Smooth muscle cell of the umbilical artery (primary cell): ENCODE data around the gene FNDC5. TPM values are rescaled to one million over a fixed set of nuclear protein-coding genes. Genes with fewer than 3 reads are reported as not detected.

Source experiments
- total RNA-seq: library from RNA; depleted of rRNA; stranded (reverse); fragments of >200 nt; gene quantifications from 2 replicates; pipeline ENCODE4 v1.2.3, GENCODE V29; 2014

FNDC5 gene
- total RNA-seq = 0.37 and 4.5 TPM in 2 replicates

GRCh38 chr1:32870615-32871363, at the start of gene FNDC5:
Gene FNDC5, minus strand, starts transcription at chr1:32870912.

GRCh38 chr1:32900956-32901822, 30.5 kb upstream of the FNDC5 start, which contains the start of gene TMEM54:
Gene TMEM54, minus strand, starts transcription at chr1:32901389. Its CDS starts 151 bp downstream, at chr1:32901238.

GRCh38 chr1:32886004-32886827, 15.5 kb upstream of the FNDC5 start, which contains the start of gene HPCA:
Gene HPCA, plus strand, starts transcription at chr1:32886491. Its CDS starts 2,408 bp downstream, at chr1:32888899.

GRCh38 chr1:32817159-32817814, 53.4 kb downstream of the FNDC5 start, which contains the start of the genes S100PBP and YARS1:
Gene S100PBP, plus strand, starts transcription at chr1:32817653. Its CDS starts 8,447 bp downstream, at chr1:32826100.
Gene YARS1, minus strand, starts transcription at chr1:32817358. Its CDS starts 114 bp downstream, at chr1:32817244.

Other genes starting within 250 kb of the FNDC5 start
- 34.0 and 44.2 TPM in 2 replicates for gene ZBTB8OS, start 220.4 kb downstream of the FNDC5 start, total RNA-seq
- gene RBBP4, start 219.7 kb downstream of the FNDC5 start, total RNA-seq = 113 and 139 TPM in 2 replicates
- 44.5 and 61.5 TPM in 2 replicates for gene SYNC, start 168.1 kb downstream of the FNDC5 start, total RNA-seq
- gene YARS1, start 53.6 kb downstream of the FNDC5 start, total RNA-seq = 148 and 158 TPM in 2 replicates
- 55.7 and 68.0 TPM in 2 replicates for gene S100PBP, start 53.3 kb downstream of the FNDC5 start, total RNA-seq
- gene HPCA, start 15.6 kb upstream of the FNDC5 start, total RNA-seq = not detected in 2 replicates
- 31.5 and 37.3 TPM in 2 replicates for gene TMEM54, start 30.5 kb upstream of the FNDC5 start, total RNA-seq
- gene RNF19B, start 93.9 kb upstream of the FNDC5 start, total RNA-seq = 13.1 and 14.7 TPM in 2 replicates
- 156 and 167 TPM in 2 replicates for gene AK2, start 166.0 kb upstream of the FNDC5 start, total RNA-seq
- gene AZIN2, start 210.2 kb upstream of the FNDC5 start, total RNA-seq = 7.2 and 30.3 TPM in 2 replicates